Fibroblast of lung (primary cell): Measurements from ENCODE around the gene PTPRS.

Source experiments
- CTCF ChIP-seq, 2 donors: IDR thresholded peaks in 1 of 2; conservative IDR thresholded peaks in 1 of 2; 1 replicate in 1 of 2; 2 replicates in 1 of 2; pipeline ENCODE4 v1.5.1; 2011 to 2012; ENCODE audit warnings: low read length in 2 of 2, control low read depth in 1 of 2, inconsistent platforms in 1 of 2, low read depth in 1 of 2, mild to moderate bottlenecking in 1 of 2
- EZH2 ChIP-seq: IDR thresholded peaks from 2 replicates; pipeline ENCODE4 v1.5.1; 2012; ENCODE audit warnings: low read length, control low read depth, mild to moderate bottlenecking; ENCODE audit errors: missing control alignments

DNA sequence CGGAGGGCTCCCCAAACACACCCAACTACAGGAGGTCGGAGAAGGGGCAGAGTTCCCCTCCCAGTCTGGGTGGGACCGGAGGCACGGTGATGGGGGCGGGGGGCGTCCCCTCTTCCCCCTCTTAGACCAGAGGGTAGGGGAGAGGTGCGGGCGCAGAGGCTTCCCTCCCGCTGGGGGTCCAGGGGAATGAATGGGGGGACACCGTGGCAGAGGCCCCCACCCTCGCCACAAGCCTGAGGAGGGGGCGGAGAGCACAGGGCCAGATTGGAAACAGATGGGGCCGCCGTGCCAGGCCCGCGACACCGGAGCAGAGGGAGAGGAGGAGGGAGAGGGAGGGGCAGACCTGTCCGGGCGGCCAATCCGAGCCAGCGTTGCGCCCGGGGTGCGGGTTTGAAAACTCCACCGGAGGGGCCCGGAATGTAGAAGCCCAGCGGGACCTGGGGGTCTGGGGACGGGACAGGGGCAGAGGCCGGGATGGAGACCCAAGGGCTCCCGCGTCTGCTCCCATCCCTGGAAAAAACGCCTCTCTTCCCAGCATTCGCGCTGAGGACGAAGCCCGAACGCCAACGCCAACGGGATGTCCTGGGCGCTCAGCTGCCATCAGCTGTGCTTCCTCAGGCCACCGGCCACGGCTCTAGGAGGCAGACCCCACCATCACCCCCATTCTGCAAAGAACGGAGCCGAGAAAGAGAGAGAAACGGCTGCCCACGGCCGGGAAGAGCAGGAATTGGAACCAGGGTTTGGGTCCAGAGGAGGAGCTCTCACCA lies 46.8 kb downstream of the PTPRS start:
- TF ChIP-seq CTCF (conservative IDR thresholded peaks at IDR 0.05 in 1 of 2, IDR thresholded peaks at IDR 0.05 in 1 of 2; ENCODE audit: low read depth in 1 of 2, low read length in 2 of 2) (no peak), EZH2 (no peak)
